ENCODE measurements around the gene NES.

NES gene

DNA sequence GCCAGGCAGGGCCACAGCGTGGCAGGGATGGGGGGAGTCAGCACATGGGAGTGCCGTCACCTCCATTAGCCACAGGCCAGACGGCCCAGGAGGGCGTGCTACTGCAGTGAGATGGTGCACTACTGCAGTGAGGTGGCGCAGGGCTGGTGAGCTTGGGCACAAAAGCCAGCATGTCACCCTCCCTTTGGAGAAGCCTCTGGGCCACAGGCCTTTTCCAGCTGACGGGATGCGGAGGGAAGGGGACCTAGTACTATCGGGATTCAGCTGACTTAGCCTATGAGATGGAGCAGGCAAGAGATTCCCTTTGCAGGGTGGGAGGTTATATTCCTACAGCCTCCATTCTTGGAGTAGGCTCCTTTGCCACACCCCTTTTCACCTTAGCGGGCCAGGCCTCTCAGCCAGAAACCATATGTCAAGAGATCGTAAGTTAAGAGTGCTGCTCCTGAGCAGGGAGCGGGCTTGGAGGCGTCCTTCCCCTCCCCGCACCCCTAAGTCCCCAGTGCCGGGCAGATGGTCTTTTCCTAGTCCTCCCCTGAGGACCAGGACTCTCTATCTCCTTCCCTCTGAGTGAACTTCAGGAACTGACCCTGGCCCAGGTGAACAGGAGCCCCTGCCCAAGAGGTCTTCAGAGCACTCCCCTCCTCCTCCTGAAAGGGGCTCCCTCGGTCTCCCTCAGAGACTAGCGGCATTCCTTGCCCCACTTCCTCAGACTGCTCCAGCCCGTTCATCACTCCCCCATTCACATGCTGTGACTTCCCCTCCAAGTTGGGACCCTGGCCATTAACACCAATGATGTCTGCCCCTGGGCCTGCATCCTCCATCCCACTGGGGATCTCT lies 8.2 kb downstream of the NES start:
- peaks cover 30% of the 10 kb centered on the region for H3K27me3 ChIP-seq (ENCODE audit: insufficient read depth, low read length, poor library complexity)
- no peak overlapping the region for H3K27ac ChIP-seq (ENCODE audit: low read length)
- H4K20me1 ChIP-seq (ENCODE audit: insufficient read depth, low read length): peaks cover 9% of the 10 kb centered on the region; the same call in 1 of the 2 replicates
- H3K4me1 ChIP-seq (ENCODE audit: insufficient read depth, low read length): no peaks in the 10 kb centered on the region
- H2AFZ ChIP-seq (ENCODE audit: low read depth, low read length): no peak overlapping the region
- DNase-seq: no peak
- H3K4me2 ChIP-seq (ENCODE audit: insufficient read depth, low read length): no peak overlapping the region
- ATAC-seq (ENCODE audit: insufficient read depth, low read depth): no peak
- H3K79me2 ChIP-seq (ENCODE audit: insufficient read depth, low read length): no peaks in the 10 kb centered on the region
- no peak overlapping the region for H3K9ac ChIP-seq (ENCODE audit: low read depth, low read length)
- H3K4me3 ChIP-seq (ENCODE audit: low read depth in 1 of 2, low read length in 2 of 2): no peak overlapping the region
- no peaks in the 10 kb centered on the region for H3K36me3 ChIP-seq (ENCODE audit: insufficient read depth, low read length)
- no peak for TF ChIP-seq EZH2 (IDR thresholded peaks at IDR 0.05; ENCODE audit: borderline replicate concordance, low read depth, low read length, severe bottlenecking)
- TF ChIP-seq, protein P1, sequence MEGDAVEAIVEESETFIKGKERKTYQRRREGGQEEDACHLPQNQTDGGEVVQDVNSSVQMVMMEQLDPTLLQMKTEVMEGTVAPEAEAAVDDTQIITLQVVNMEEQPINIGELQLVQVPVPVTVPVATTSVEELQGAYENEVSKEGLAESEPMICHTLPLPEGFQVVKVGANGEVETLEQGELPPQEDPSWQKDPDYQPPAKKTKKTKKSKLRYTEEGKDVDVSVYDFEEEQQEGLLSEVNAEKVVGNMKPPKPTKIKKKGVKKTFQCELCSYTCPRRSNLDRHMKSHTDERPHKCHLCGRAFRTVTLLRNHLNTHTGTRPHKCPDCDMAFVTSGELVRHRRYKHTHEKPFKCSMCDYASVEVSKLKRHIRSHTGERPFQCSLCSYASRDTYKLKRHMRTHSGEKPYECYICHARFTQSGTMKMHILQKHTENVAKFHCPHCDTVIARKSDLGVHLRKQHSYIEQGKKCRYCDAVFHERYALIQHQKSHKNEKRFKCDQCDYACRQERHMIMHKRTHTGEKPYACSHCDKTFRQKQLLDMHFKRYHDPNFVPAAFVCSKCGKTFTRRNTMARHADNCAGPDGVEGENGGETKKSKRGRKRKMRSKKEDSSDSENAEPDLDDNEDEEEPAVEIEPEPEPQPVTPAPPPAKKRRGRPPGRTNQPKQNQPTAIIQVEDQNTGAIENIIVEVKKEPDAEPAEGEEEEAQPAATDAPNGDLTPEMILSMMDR (IDR thresholded peaks at IDR 0.05; ENCODE audit: borderline replicate concordance, extremely low read depth, low read length, poor library complexity, severe bottlenecking): no peak
- H3K9me3 ChIP-seq (ENCODE audit: insufficient read depth, low read length, severe bottlenecking): no peaks in the 10 kb centered on the region

DNA sequence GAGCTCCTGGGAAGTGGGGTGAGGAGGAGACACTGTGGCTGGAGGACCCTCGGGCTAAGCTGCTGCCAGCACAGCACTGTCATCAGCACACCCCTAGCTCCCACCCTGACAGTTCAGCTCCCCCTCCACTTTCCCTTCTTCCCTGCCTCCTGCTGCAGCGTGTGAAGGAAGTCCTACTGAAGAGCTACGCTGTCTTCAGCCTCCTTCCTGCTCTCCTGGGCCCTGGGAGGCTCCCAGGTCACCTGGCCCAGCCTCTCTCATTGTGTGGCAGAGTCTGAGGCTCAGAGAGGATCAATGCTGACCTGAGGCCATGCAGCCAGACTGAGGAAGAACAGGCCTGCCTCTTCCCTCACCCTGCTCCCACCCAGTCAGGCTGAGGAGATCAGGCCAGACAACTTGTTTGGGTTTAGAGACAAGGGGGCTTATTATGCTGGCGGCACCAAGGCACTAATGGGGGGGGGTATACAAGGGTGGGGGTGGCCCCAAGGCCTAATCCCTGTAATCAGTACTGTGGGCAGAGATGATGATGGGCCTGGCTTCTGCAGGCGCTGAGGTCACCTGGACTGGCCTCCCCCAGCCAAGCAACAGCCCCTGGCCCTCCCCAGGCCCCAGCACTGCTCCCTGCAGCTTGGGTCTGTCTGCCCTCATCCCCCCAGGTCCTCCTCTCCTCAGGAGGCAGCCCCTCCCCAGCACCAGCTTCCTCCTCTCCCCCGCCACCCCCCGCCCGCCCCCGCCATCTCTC lies 9.1 kb downstream of the NES start:
- H2AFZ ChIP-seq (ENCODE audit: low read depth, low read length): no peak overlapping the region
- DNase-seq: no peak
- no peaks in the 10 kb centered on the region for H3K4me1 ChIP-seq (ENCODE audit: insufficient read depth, low read length)
- peaks cover 21% of the 10 kb centered on the region for H3K27me3 ChIP-seq (ENCODE audit: insufficient read depth, low read length, poor library complexity)
- H3K79me2 ChIP-seq (ENCODE audit: insufficient read depth, low read length): no peaks in the 10 kb centered on the region
- TF ChIP-seq, protein P1 (IDR thresholded peaks at IDR 0.05; ENCODE audit: borderline replicate concordance, extremely low read depth, low read length, poor library complexity, severe bottlenecking): no peak
- no peak for TF ChIP-seq EZH2 (IDR thresholded peaks at IDR 0.05; ENCODE audit: borderline replicate concordance, low read depth, low read length, severe bottlenecking)
- H3K9ac ChIP-seq (ENCODE audit: low read depth, low read length): no peak overlapping the region
- no peak overlapping the region for H3K4me2 ChIP-seq (ENCODE audit: insufficient read depth, low read length)
- H3K27ac ChIP-seq (ENCODE audit: low read length): no peak overlapping the region
- no peak overlapping the region for H3K4me3 ChIP-seq (ENCODE audit: low read depth in 1 of 2, low read length in 2 of 2)
- no peaks in the 10 kb centered on the region for H3K36me3 ChIP-seq (ENCODE audit: insufficient read depth, low read length)
- H4K20me1 ChIP-seq (ENCODE audit: insufficient read depth, low read length): peaks cover 4% of the 10 kb centered on the region; the same call in 1 of the 2 replicates
- no peaks in the 10 kb centered on the region for H3K9me3 ChIP-seq (ENCODE audit: insufficient read depth, low read length, severe bottlenecking)
- ATAC-seq (ENCODE audit: insufficient read depth, low read depth): no peak

DNA sequence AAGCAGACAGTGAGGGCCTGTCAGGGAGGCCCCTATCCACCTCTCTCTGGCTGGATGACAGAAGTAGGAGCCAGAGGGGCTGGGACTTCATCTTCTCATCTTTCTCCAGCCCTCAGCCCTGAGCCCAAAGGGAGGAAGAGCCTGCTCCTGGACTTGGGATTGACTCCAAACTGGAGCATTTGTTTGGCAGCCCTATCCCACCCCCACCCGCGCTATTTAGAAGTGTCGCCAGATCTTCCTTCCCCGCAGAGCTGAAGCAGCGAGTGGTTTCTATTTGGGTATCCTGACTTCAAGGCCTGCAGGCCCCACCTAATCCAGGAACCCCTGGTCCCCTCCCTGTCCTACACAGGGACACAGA lies 9.6 kb downstream of the NES start:
- no peak for TF ChIP-seq EZH2 (IDR thresholded peaks at IDR 0.05; ENCODE audit: borderline replicate concordance, low read depth, low read length, severe bottlenecking)
- TF ChIP-seq, protein P1 (IDR thresholded peaks at IDR 0.05; ENCODE audit: borderline replicate concordance, extremely low read depth, low read length, poor library complexity, severe bottlenecking): no peak
- Histone ChIP-seq H3K4me3 (ENCODE audit: low read depth in 1 of 2, low read length in 2 of 2) (no peak overlapping the region), H3K4me1 (ENCODE audit: insufficient read depth, low read length) (no peaks in the 10 kb centered on the region), H3K9ac (ENCODE audit: low read depth, low read length) (no peak overlapping the region), H2AFZ (ENCODE audit: low read depth, low read length) (no peak overlapping the region), H3K27me3 (ENCODE audit: insufficient read depth, low read length, poor library complexity) (peaks cover 17% of the 10 kb centered on the region), H4K20me1 (ENCODE audit: insufficient read depth, low read length) (peaks cover 4% of the 10 kb centered on the region; the same call in 1 of the 2 replicates), H3K27ac (ENCODE audit: low read length) (no peak overlapping the region), H3K36me3 (ENCODE audit: insufficient read depth, low read length) (no peaks in the 10 kb centered on the region), H3K4me2 (ENCODE audit: insufficient read depth, low read length) (no peak overlapping the region), H3K79me2 (ENCODE audit: insufficient read depth, low read length) (no peaks in the 10 kb centered on the region), H3K9me3 (ENCODE audit: insufficient read depth, low read length, severe bottlenecking) (no peaks in the 10 kb centered on the region)
- DNase-seq: no peak
- no peak for ATAC-seq (ENCODE audit: insufficient read depth, low read depth)

Measured in DND-41 (cell line).